Adrenal gland (tissue), 12 donors: ENCODE results near the gene CACNA1B. TPM values are rescaled to one million over a fixed set of nuclear protein-coding genes. Genes with fewer than 3 reads are reported as not detected.
"Not testable (repeated sequence)": the region's sequence is repeated elsewhere in the genome, so short reads cannot be mapped to it uniquely, and the experiment has no call there.

ENCODE experiments used
- DNase-seq, 7 donors: peaks; one replicate each; pipeline ENCODE4 v3.0.0-alpha.2; 2019 to 2020
- H3K27ac ChIP-seq, 5 donors: fragments of 200-600 bp; sonication (generic) in 4 of 5; 1 replicate in 3 of 5; 2 replicates in 2 of 5; pipeline versions ENCODE4 v1.5.1 to v1.8.0; 2016 to 2020; ENCODE audit warnings: mild to moderate bottlenecking in 1 of 5
- H3K27me3 ChIP-seq: fragments of 200-600 bp; 2 replicates; pipeline ENCODE4 v1.8.0; 2021
- H3K36me3 ChIP-seq, 2 donors: fragments of 200-600 bp; replicated peaks in 1 of 2; 1 replicate in 1 of 2; 2 replicates in 1 of 2; pipeline versions ENCODE4 v1.5.1 to v1.8.0; 2018 to 2022
- H3K4me1 ChIP-seq, 2 donors: fragments of 200-600 bp; replicated peaks in 1 of 2; 1 replicate in 1 of 2; 2 replicates in 1 of 2; pipeline versions ENCODE4 v1.5.1 to v1.8.0; 2018 to 2021
- H3K4me3 ChIP-seq, 4 donors: fragments of 200-600 bp; sonication (generic) in 3 of 4; one replicate each; pipeline ENCODE4 v1.5.1; 2016 to 2018
- H3K9me3 ChIP-seq, 3 donors: fragments of 200-600 bp; sonication (generic) in 1 of 3; replicated peaks in 1 of 3; 1 replicate in 2 of 3; 2 replicates in 1 of 3; pipeline versions ENCODE4 v1.5.1 to v1.8.0; 2016 to 2021
- WGBS, 4 donors: extraction: QIAGEN DNeasy Blood & Tissue Kit in 2 of 4; methylation state at CpG; one replicate each; pipeline versions ENCODE4 v1.1.5 to v1.1.7; 2013 to 2017; 5-methylcytosine and 5-hydroxymethylcytosine counted together
- intact Hi-C, 2 donors: fragments of 100-400 bp; cut with DNase I; formaldehyde crosslinking; loops; one replicate each; pipeline versions ENCODE4 v1.14.1 to v1.15.0; 2022 to 2023
- polyA plus RNA-seq, 3 donors: library from polyadenylated mRNA; stranded (reverse); fragments of 200-250 nt in 2 of 3; fragments of 350-450 nt in 1 of 3; fragmentation: Illumina TruSeq in 1 of 3; extraction: RNeasy Lipid Tissue Mini Kit (QIAGEN cat#74804) in 1 of 3; gene quantifications; one replicate each; pipeline ENCODE4 v1.2.3, GENCODE V29; 2013 to 2014
- total RNA-seq, 9 donors: library from RNA; depleted of rRNA in 4 of 9; stranded (reverse); fragments of >200 nt in 4 of 9; fragments of 120-200 nt in 1 of 9; fragmentation: NEBNext Ultra II Directional in 1 of 9; extraction: Animal tissue kit (Norgen Biotek cat#: 25700) in 1 of 9; gene quantifications; one replicate each; pipeline versions ENCODE4 v1.1.0 to v1.2.4, GENCODE V29; 2013 to 2023
- TF ChIP-seq, protein P1 (sequence below), 6 experiments: fragments of 450-650 bp in 4 of 6; fragments of 200-600 bp in 2 of 6; sonication (generic) in 1 of 6; IDR thresholded peaks; 1 replicate in 5 of 6; 2 replicates in 1 of 6; pipeline versions ENCODE4 v1.5.1 to v1.8.0; 2016 to 2021; ENCODE audit warnings: antibody characterized with exemption in 6 of 6, mild to moderate bottlenecking in 2 of 6, moderate library complexity in 1 of 6
- donor health status: healthy with polysubstance abuse.
- donor health status: Bipolar disorder and iron deficiency.
- donor health status: DM: yes; HTN: yes; CAD: no.
- donor health status: DM: no; HTN: no; CAD: no.
- donor health status: DM: no; HTN: no; CAD: no.
- donor health status: DM: yes; HTN: yes; CAD: no.

Gene CACNA1B
- total and polyA plus RNA-seq, 12 donors = 0.04 to 4.9 (median 1.1) TPM; not detected in 1

DNA sequence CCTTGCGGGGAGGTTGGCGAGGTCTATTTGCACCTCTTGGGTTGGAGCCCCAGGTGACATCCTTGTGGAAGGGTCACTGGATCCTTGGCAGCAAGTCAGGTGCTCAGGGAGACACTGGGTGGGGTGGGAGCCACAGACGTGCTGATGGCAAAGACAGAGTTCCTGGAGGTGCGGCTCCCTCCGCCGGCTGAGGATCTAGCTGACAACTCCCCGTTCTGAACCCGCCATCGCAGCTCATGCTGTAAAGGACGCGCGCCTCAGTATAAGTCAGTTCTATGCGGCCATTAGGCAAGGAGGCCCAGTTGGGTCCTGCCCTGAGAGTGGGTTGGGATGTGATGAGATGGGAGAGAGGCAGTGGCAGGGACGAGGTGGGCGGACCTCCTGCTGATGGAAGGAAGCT lies 263.4 kb downstream of the CACNA1B start:
- H3K4me1 ChIP-seq, DNase-seq, H3K27me3 ChIP-seq, H3K9me3 ChIP-seq, intact Hi-C loops, H3K36me3 ChIP-seq, H3K27ac ChIP-seq, H3K4me3 ChIP-seq: not testable (repeated sequence)
- WGBS, 4 donors = 88 to 95% (median 93%) methylated on average over 12 to 15 of the region's 15 CpGs; no CpG with 5 or more reads in 1 of the 4 donors

DNA sequence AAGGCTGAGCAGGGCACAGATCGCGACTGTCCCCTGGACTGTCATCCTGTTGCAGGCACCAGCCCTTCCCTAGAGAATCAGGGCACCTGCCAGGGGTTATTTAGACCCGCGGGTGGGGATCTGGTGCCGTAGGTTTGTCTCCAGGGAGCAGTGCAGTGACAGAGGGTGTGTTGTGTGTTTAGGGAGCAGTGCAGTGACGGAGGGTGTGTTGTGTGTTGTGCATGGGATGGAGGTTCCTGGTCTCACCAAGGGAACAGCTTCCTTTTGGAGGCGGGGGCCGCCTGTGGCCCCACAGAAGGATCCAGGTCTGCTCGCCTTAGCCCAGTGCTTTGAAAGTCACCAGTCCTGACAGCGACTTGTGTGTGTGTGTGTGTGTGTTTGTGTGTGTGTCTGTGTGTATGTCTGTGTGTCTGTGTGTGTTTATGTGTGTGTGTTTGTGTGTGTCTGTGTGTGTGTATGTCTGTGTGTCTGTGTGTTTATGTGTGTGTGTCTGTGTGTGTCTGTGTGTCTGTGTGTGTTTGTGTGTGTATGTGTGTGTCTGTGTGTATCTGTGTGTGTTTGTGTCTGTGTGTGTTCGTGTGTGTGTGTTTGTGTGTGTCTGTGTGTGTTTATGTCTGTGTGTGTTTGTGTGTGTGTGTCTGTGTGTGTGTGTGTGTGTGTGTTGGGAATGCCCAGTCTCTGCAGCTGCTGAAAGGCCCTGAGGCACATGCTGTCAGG lies 265.1 kb downstream of the CACNA1B start:
- H3K4me1 ChIP-seq, intact Hi-C loops, H3K36me3 ChIP-seq, H3K9me3 ChIP-seq, H3K27ac ChIP-seq, H3K27me3 ChIP-seq, DNase-seq, H3K4me3 ChIP-seq: not testable (repeated sequence)
- WGBS, 4 donors = 71 to 83% (median 82%) methylated on average over 5 to 11 of the region's 11 CpGs

DNA sequence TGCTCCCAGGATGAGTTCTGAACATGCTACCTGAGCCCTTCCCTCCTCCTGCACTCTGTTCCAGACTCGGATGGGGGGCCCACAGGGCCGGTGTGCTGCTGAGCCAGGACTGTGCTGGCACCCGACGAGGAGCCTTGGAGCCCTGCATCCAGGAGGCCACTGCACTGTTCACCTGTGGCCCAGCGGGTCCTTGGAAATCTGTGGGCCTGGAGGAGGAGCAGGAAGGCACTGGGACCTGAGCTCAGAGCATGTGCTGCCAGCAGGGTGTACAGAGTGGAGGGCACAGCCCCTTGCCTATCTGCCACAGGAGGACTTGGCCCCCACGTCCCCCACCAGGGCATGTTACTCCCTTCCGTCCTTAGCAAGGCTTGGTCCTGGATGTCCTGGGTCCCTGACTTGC lies 265.9 kb downstream of the CACNA1B start:
- 53 to 79% (median 63%) methylated on average over 2 to 7 of the region's 7 CpGs for WGBS, 4 donors

DNA sequence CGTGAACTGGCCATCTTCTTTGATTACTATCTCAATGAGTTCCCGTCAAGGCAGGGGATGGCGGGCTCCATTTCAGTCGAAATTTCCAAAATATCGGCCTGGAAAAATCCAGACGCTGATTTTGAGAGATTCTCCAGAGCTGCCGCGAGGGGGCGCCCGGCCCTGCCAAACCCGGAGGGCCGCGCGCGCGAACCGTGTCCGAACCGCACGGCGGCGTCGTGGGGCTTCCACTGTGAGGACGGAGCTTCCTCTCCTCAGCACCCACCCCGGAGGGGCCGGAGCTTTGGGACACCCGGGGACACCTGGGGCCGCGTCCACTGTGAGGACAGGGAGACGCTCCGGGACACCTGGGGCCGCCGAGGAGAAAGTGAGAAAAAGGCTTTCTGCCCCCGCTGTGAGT lies 270.0 kb downstream of the CACNA1B start:
- H3K4me1 ChIP-seq, intact Hi-C loops, H3K36me3 ChIP-seq, H3K4me3 ChIP-seq, H3K27me3 ChIP-seq, H3K9me3 ChIP-seq, H3K27ac ChIP-seq: not testable (repeated sequence)
- 11 to 54% (median 32%) methylated on average over 1 to 32 of the region's 34 CpGs for WGBS, 4 donors
- DNase-seq = peak in 6 of 7 donors; percentile 31 to 60 (median 42)
- TF ChIP-seq, protein P1, sequence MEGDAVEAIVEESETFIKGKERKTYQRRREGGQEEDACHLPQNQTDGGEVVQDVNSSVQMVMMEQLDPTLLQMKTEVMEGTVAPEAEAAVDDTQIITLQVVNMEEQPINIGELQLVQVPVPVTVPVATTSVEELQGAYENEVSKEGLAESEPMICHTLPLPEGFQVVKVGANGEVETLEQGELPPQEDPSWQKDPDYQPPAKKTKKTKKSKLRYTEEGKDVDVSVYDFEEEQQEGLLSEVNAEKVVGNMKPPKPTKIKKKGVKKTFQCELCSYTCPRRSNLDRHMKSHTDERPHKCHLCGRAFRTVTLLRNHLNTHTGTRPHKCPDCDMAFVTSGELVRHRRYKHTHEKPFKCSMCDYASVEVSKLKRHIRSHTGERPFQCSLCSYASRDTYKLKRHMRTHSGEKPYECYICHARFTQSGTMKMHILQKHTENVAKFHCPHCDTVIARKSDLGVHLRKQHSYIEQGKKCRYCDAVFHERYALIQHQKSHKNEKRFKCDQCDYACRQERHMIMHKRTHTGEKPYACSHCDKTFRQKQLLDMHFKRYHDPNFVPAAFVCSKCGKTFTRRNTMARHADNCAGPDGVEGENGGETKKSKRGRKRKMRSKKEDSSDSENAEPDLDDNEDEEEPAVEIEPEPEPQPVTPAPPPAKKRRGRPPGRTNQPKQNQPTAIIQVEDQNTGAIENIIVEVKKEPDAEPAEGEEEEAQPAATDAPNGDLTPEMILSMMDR (IDR thresholded peaks at IDR 0.05) = peak in 1 of 6 experiments; percentile 24

More for the DNA sequence above, 265.9 kb downstream of the CACNA1B start:
- intact Hi-C loops, H3K27ac ChIP-seq, H3K4me1 ChIP-seq, H3K27me3 ChIP-seq, H3K4me3 ChIP-seq, H3K36me3 ChIP-seq, DNase-seq, H3K9me3 ChIP-seq: not testable (repeated sequence)

DNA sequence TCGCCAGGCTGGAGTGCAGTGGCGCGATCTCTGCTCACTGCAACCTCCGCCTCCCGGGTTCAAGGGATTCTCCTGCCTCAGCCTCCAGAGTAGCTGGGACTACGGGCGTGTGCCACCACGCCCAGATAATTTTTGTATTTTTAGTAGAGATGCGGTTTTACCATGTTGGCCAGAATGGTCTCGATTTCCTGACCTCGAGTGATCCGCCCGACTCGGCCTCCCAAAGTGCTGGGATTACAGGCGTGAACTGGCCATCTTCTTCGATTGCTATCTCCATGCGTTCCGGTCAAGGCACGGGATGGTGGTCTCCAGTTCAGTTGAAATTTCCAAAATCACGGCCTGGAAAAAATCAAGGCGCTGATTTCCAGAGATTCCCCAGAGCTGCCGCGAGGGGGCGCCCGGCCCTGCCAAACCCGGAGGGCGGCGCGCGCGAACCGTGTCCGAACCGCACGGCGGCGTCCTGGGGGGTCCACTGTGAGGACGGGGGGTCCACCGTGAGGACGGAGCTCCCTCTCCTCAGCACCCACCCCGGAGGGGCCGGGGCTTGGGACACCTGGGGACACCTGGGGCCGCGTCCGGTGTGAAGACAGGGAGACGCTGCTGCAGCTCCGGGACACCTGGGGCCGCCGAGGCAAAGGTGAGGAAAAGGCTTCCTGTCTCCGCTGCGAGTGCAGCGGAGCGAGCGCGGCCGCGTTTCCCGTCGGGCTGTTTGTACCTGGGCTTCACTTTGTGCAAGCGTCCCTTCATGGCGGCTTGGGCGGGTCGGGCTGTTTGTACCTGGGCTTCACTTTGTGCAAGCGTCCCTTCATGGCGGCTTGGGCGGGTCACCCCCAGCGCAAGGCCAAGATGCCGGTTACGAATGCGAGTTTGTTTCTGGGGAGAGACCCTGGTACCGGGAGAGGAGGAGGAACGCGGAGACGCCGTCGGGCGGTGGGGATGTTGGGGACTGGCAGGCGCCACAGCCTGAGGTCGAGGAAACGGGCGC lies 272.4 kb downstream of the CACNA1B start:
- H3K4me1 ChIP-seq, H3K9me3 ChIP-seq, H3K36me3 ChIP-seq, intact Hi-C loops, H3K27me3 ChIP-seq: not testable (repeated sequence)
- DNase-seq = peak in 6 of 7 donors; percentile 10 to 34 (median 22)
- Histone ChIP-seq H3K27ac (peak overlapping the region in 1 of 5 donors; percentile 22), H3K4me3 (peak overlapping the region in 2 of 4 donors; percentile 28 to 75)
- TF ChIP-seq, protein P1 (IDR thresholded peaks at IDR 0.05) = peak in 5 of 6 experiments; percentile 17 to 59 (median 47)
- 10 to 27% (median 21%) methylated on average over 40 to 81 of the region's 81 CpGs for WGBS, 4 donors

DNA sequence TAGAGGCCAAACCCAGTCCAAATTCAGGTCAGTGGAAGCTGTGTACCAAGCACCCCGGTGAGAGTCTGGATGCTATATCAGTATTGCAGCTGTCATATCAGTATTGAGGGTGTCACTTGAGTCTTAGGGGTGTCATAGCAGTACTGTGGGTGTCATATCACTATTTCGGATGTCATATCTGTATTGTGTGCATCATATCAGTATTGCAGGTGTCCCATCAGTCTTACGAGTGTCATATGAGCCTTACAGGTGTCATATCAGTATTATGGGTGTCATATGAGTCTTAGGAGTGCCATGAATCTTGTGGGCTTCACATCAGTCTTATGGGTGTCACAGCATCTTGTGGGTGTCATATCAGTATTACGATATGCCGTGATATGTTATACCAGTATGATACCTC lies 278.2 kb downstream of the CACNA1B start:
- intact Hi-C loops, H3K36me3 ChIP-seq, H3K4me3 ChIP-seq, DNase-seq, H3K27ac ChIP-seq, H3K27me3 ChIP-seq, H3K4me1 ChIP-seq, H3K9me3 ChIP-seq: not testable (repeated sequence)
- WGBS, 4 donors = 82 to 90% (median 85%) methylated on average over 5 of the region's 5 CpGs

DNA sequence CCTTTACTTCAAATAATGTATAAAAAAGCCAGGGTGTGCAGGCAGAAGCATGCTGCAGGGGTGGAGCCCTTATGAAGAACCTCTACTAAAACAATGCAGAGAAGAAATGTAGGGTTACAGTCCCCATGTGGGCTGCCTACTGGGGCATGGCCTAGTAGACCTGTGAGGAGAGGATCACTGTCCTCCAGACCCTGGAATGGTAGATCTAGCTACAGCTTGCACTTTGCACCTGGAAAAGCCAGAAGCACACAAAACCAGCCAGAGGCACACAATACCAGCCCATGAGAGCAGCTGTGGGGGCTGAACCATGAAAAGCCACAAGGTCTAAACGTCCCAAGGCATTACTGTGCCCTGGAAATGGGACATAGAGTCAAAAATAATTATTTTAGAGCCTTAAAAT lies 289.2 kb downstream of the CACNA1B start:
- DNase-seq, intact Hi-C loops, H3K27ac ChIP-seq, H3K9me3 ChIP-seq, H3K4me3 ChIP-seq, H3K4me1 ChIP-seq, H3K36me3 ChIP-seq, H3K27me3 ChIP-seq: not testable (repeated sequence)
- WGBS, 4 donors = 11 to 46% (median 30%) methylated on average over 1 of the region's 1 CpG
